Bronchial smooth muscle cell (primary cell): ENCODE measurements around the gene TEX2. TPM values are rescaled to one million over a fixed set of nuclear protein-coding genes. Genes with fewer than 3 reads are reported as not detected.

Experiments used
- total RNA-seq: library from RNA; depleted of rRNA; stranded (reverse); fragments of >200 nt; gene quantifications from 2 replicates; pipeline ENCODE4 v1.2.1, GENCODE V29; 2014

The TEX2 gene
- 11.8 and 20.6 TPM in 2 replicates for total RNA-seq

GRCh38 chr17:64263000-64263766, at the start of gene TEX2:
Gene TEX2, minus strand, starts transcription at chr17:64263260. Its CDS starts 49,043 bp downstream, at chr17:64214217.

GRCh38 chr17:64129765-64130558, 133.1 kb downstream of the TEX2 start, which contains the start of gene ERN1:
Gene ERN1, minus strand, starts transcription at chr17:64130144. Its CDS starts 115 bp downstream, at chr17:64130029.

Other genes with a start within 250 kb of the TEX2 start
- gene ICAM2, start 242.6 kb downstream of the TEX2 start, total RNA-seq = 0.26 and 0.32 TPM in 2 replicates
- 4.3 and 7.8 TPM in 2 replicates for gene ERN1, start 133.1 kb downstream of the TEX2 start, total RNA-seq
- gene PECAM1, start 127.6 kb upstream of the TEX2 start, total RNA-seq = 0.09 and 0.16 TPM in 2 replicates
- 3.0 and 7.9 TPM in 2 replicates for gene MILR1, start 185.9 kb upstream of the TEX2 start, total RNA-seq
- 16.1 and 22.0 TPM in 2 replicates for gene POLG2, start 233.8 kb upstream of the TEX2 start, total RNA-seq
- 296 and 462 TPM in 2 replicates for gene DDX5, start 243.0 kb upstream of the TEX2 start, total RNA-seq
- 25.7 and 27.3 TPM in 2 replicates for gene CEP95, start 243.7 kb upstream of the TEX2 start, total RNA-seq